ENCODE measurements around the gene OSGEPL1.

OSGEPL1 gene

GRCh38 chr2:189799531-189799930 lies 36.9 kb upstream of the OSGEPL1 start:
- Histone ChIP-seq H3K79me2 (ENCODE audit: low read length) (no peaks in the 10 kb centered on the region; the same call in 1 of the 2 replicates), H3K4me1 (ENCODE audit: low read length) (no peaks in the 10 kb centered on the region), H3K27ac (ENCODE audit: low read length) (no peak overlapping the region), H3K9me3 (replicated peaks; ENCODE audit: insufficient read depth, low read length) (no peaks in the 10 kb centered on the region), H3F3A (ENCODE audit: insufficient read depth, low read length) (no peaks in the 10 kb centered on the region), H3K36me3 (replicated peaks; ENCODE audit: insufficient read depth, low read length) (0 out of 2 replicates have a peak, but pooled peaks cover 9% of the 10 kb centered on the region), H3K4me3 (ENCODE audit: low read length) (no peak overlapping the region), H3K27me3 (replicated peaks; ENCODE audit: insufficient read depth, low read length) (no peaks in the 10 kb centered on the region), H2AFZ (ENCODE audit: low read length) (no peak overlapping the region), H3K9me2 (replicated peaks; ENCODE audit: insufficient read depth, low read length) (no peaks in the 10 kb centered on the region), H3K4me2 (ENCODE audit: low read depth, low read length) (no peak overlapping the region), H3K9ac (ENCODE audit: low read length) (no peak overlapping the region), H4K20me1 (ENCODE audit: insufficient read depth, low read length) (no peaks in the 10 kb centered on the region)
- no peak for TF ChIP-seq CTCF (IDR thresholded peaks at IDR 0.05; ENCODE audit: low read length)
- TF ChIP-seq EZH2 (optimal IDR thresholded peaks at IDR 0.05; ENCODE audit: low read depth, low read length): no peak
- DNase-seq: no peak

- no peaks in the 10 kb centered on the region; the same call in 1 of the 2 replicates for H3K79me2 ChIP-seq (ENCODE audit: low read length)
- H3K27ac ChIP-seq (ENCODE audit: low read length): no peak overlapping the region
- no peaks in the 10 kb centered on the region for H3K4me1 ChIP-seq (ENCODE audit: low read length)
- H3K36me3 ChIP-seq (replicated peaks; ENCODE audit: insufficient read depth, low read length): 0 out of 2 replicates have a peak, but pooled peaks cover 9% of the 10 kb centered on the region
- H3F3A ChIP-seq (ENCODE audit: insufficient read depth, low read length): no peaks in the 10 kb centered on the region
- H3K4me2 ChIP-seq (ENCODE audit: low read depth, low read length): no peak overlapping the region
- H3K4me3 ChIP-seq (ENCODE audit: low read length): no peak overlapping the region
- no peaks in the 10 kb centered on the region for H3K9me3 ChIP-seq (replicated peaks; ENCODE audit: insufficient read depth, low read length)
- DNase-seq: no peak
- H2AFZ ChIP-seq (ENCODE audit: low read length): no peak overlapping the region
- TF ChIP-seq EZH2 (optimal IDR thresholded peaks at IDR 0.05; ENCODE audit: low read depth, low read length): no peak
- TF ChIP-seq EZH2phosphoT487 (IDR thresholded peaks at IDR 0.05; ENCODE audit: low read length): no peak
- no peaks in the 10 kb centered on the region for H3K27me3 ChIP-seq (replicated peaks; ENCODE audit: insufficient read depth, low read length)
- H3K9me2 ChIP-seq (replicated peaks; ENCODE audit: insufficient read depth, low read length): no peaks in the 10 kb centered on the region
- no peak overlapping the region for H3K9ac ChIP-seq (ENCODE audit: low read length)
- no peaks in the 10 kb centered on the region for H4K20me1 ChIP-seq (ENCODE audit: insufficient read depth, low read length)
Measured at GRCh38 chr2:189799030-189799331, 36.4 kb upstream of the OSGEPL1 start.

GRCh38 chr2:189798312-189799029 lies 35.9 kb upstream of the OSGEPL1 start:
- no peaks in the 10 kb centered on the region for H3K9me2 ChIP-seq (replicated peaks; ENCODE audit: insufficient read depth, low read length)
- DNase-seq: peak; percentile 56
- no peak overlapping the region for H3K4me2 ChIP-seq (ENCODE audit: low read depth, low read length)
- H3K27me3 ChIP-seq (replicated peaks; ENCODE audit: insufficient read depth, low read length): no peaks in the 10 kb centered on the region
- H2AFZ ChIP-seq (ENCODE audit: low read length): no peak overlapping the region
- TF ChIP-seq CTCF (IDR thresholded peaks at IDR 0.05; ENCODE audit: low read length) (peak; percentile 52), EZH2 (optimal IDR thresholded peaks at IDR 0.05; ENCODE audit: low read depth, low read length) (no peak)
- no peaks in the 10 kb centered on the region for H3K9me3 ChIP-seq (replicated peaks; ENCODE audit: insufficient read depth, low read length)
- H3K4me3 ChIP-seq (ENCODE audit: low read length): no peak overlapping the region
- peaks cover 12% of the 10 kb centered on the region; the same call in 1 of the 2 replicates for H3K36me3 ChIP-seq (replicated peaks; ENCODE audit: insufficient read depth, low read length)
- no peaks in the 10 kb centered on the region for H4K20me1 ChIP-seq (ENCODE audit: insufficient read depth, low read length)
- H3K9ac ChIP-seq (ENCODE audit: low read length): no peak overlapping the region
- no peak overlapping the region for H3K27ac ChIP-seq (ENCODE audit: low read length)
- no peaks in the 10 kb centered on the region for H3F3A ChIP-seq (ENCODE audit: insufficient read depth, low read length)
- no peaks in the 10 kb centered on the region for H3K4me1 ChIP-seq (ENCODE audit: low read length)
- H3K79me2 ChIP-seq (ENCODE audit: low read length): no peaks in the 10 kb centered on the region; the same call in 1 of the 2 replicates

- TF ChIP-seq EZH2 (optimal IDR thresholded peaks at IDR 0.05; ENCODE audit: low read depth, low read length) (no peak), CTCF (IDR thresholded peaks at IDR 0.05; ENCODE audit: low read length) (no peak), EZH2phosphoT487 (IDR thresholded peaks at IDR 0.05; ENCODE audit: low read length) (no peak)
- no peaks in the 10 kb centered on the region for H3K9me3 ChIP-seq (replicated peaks; ENCODE audit: insufficient read depth, low read length)
- no peak overlapping the region for H3K9ac ChIP-seq (ENCODE audit: low read length)
- H3K4me1 ChIP-seq (ENCODE audit: low read length): no peaks in the 10 kb centered on the region
- no peaks in the 10 kb centered on the region for H3F3A ChIP-seq (ENCODE audit: insufficient read depth, low read length)
- H2AFZ ChIP-seq (ENCODE audit: low read length): no peak overlapping the region
- no peaks in the 10 kb centered on the region for H3K9me2 ChIP-seq (replicated peaks; ENCODE audit: insufficient read depth, low read length)
- no peaks in the 10 kb centered on the region for H4K20me1 ChIP-seq (ENCODE audit: insufficient read depth, low read length)
- H3K27ac ChIP-seq (ENCODE audit: low read length): no peak overlapping the region
- DNase-seq: no peak
- H3K4me3 ChIP-seq (ENCODE audit: low read length): no peak overlapping the region
- H3K79me2 ChIP-seq (ENCODE audit: low read length): peaks cover 3% of the 10 kb centered on the region
- peaks cover 12% of the 10 kb centered on the region; the same call in 1 of the 2 replicates for H3K36me3 ChIP-seq (replicated peaks; ENCODE audit: insufficient read depth, low read length)
- no peak overlapping the region for H3K4me2 ChIP-seq (ENCODE audit: low read depth, low read length)
- H3K27me3 ChIP-seq (replicated peaks; ENCODE audit: insufficient read depth, low read length): no peaks in the 10 kb centered on the region
Measured at GRCh38 chr2:189797902-189798301, 35.3 kb upstream of the OSGEPL1 start.

Data from MM.1S (cell line).